SH-SY5Y (cell line): Measurements from ENCODE around the gene ACTL8.

Source experiments
- GATA2 ChIP-seq: IDR thresholded peaks from 2 replicates; pipeline ENCODE4 v1.6.1; 2011; ENCODE audit warnings: mild to moderate bottlenecking, low read depth, low read length
- GATA3 ChIP-seq: IDR thresholded peaks from 2 replicates; pipeline ENCODE4 v1.6.1; 2011; ENCODE audit warnings: low read depth, mild to moderate bottlenecking, low read length, moderate library complexity

The ACTL8 gene

GRCh38 chr1:17795836-17796645 lies 40.9 kb downstream of the ACTL8 start:
- no peak for TF ChIP-seq GATA2
- no peak for TF ChIP-seq GATA3

GRCh38 chr1:17797478-17797877 lies 42.3 kb downstream of the ACTL8 start:
- TF ChIP-seq GATA3: no peak
- TF ChIP-seq GATA2: no peak

- no peak for TF ChIP-seq GATA2
- TF ChIP-seq GATA3: no peak
These were observed 42.9 kb downstream of the ACTL8 start for GRCh38 chr1:17798011-17798410.

GRCh38 chr1:17798799-17799382 lies 43.8 kb downstream of the ACTL8 start:
- TF ChIP-seq GATA3: no peak
- TF ChIP-seq GATA2: no peak

GRCh38 chr1:17799642-17800041 lies 44.5 kb downstream of the ACTL8 start:
- no peak for TF ChIP-seq GATA2
- no peak for TF ChIP-seq GATA3

- TF ChIP-seq GATA3 (no peak), GATA2 (no peak)
These were observed 47.0 kb downstream of the ACTL8 start for GRCh38 chr1:17802164-17802563.

GRCh38 chr1:17802945-17803344 lies 47.8 kb downstream of the ACTL8 start:
- TF ChIP-seq GATA2 (no peak), GATA3 (no peak)

GRCh38 chr1:17805869-17806684 lies 50.9 kb downstream of the ACTL8 start:
- no peak for TF ChIP-seq GATA3
- TF ChIP-seq GATA2: no peak

- TF ChIP-seq GATA2 (no peak), GATA3 (no peak)
These were observed 53.7 kb downstream of the ACTL8 start for GRCh38 chr1:17808816-17809215.

- no peak for TF ChIP-seq GATA3
- no peak for TF ChIP-seq GATA2
These were observed 55.5 kb downstream of the ACTL8 start for GRCh38 chr1:17810668-17811067.

GRCh38 chr1:17816511-17816910 lies 61.4 kb downstream of the ACTL8 start:
- TF ChIP-seq GATA3 (no peak), GATA2 (no peak)

- peak; percentile 34; the same call in 1 of the 2 replicates for TF ChIP-seq GATA3
- peak; percentile 78 for TF ChIP-seq GATA2
These were observed 64.1 kb downstream of the ACTL8 start for GRCh38 chr1:17819129-17819802.

- TF ChIP-seq GATA3: no peak
- no peak for TF ChIP-seq GATA2
These were observed 65.1 kb downstream of the ACTL8 start for GRCh38 chr1:17820198-17820597.
